Endothelial cell of umbilical vein (primary cell): ENCODE measurements around the gene IRX5. TPM values are rescaled to one million over a fixed set of nuclear protein-coding genes. Genes with fewer than 3 reads are reported as not detected.

ENCODE experiments used
- BruUV-seq: library from RNA; stranded (reverse); fragments of 400-500 nt; replicated peaks from 2 replicates; lab custom pipeline; 2021; lab: Mats Ljungman, UMichigan
- CTCF ChIA-PET: fragments of 300-600, 350-600 bp; sonication (Branson Sonifier 250); formaldehyde crosslinking; loops from one replicate; lab custom pipeline; 2021; ENCODE audit warnings: antibody characterized with exemption, inconsistent platforms; lab: Charles Lee
- POLR2A ChIA-PET: fragments of 300-600, 350-600 bp; sonication (Branson Sonifier 250); formaldehyde crosslinking; loops from one replicate; lab custom pipeline; 2021; ENCODE audit warnings: antibody characterized with exemption, inconsistent platforms; lab: Charles Lee
- DNase-seq: peaks from one replicate; pipeline ENCODE4 v3.0.0-alpha.2; 2011; ENCODE audit warnings: low read depth, low spot score
- FAIRE-seq: peaks from 2 replicates; lab custom pipeline; 2011; peaks lifted over from hg19 to GRCh38; lab: Jason Lieb, UNC
- H2AFZ ChIP-seq: 2 replicates; pipeline ENCODE4 v1.6.0; 2012; ENCODE audit warnings: low read depth, low read length, control low read depth, inconsistent platforms
- H3K27ac ChIP-seq: 2 replicates; pipeline ENCODE4 v1.5.1; 2011; ENCODE audit warnings: low read depth, mild to moderate bottlenecking, control low read depth, low read length, moderate library complexity; ENCODE audit not compliant: insufficient read depth
- H3K27me3 ChIP-seq, 2 experiments: 2 replicates each; pipeline versions ENCODE4 v1.6.0 to v1.6.1; 2011; ENCODE audit warnings: low read length in 2 of 2, mixed read lengths in 1 of 2; ENCODE audit not compliant: control insufficient read depth in 2 of 2, insufficient read depth in 2 of 2
- H3K36me3 ChIP-seq, 2 experiments: 2 replicates in 1 of 2; 3 replicates in 1 of 2; pipeline ENCODE4 v1.5.1; 2011; ENCODE audit warnings: low read length in 2 of 2, mild to moderate bottlenecking in 1 of 2, moderate library complexity in 1 of 2; ENCODE audit not compliant: control insufficient read depth in 2 of 2, insufficient read depth in 2 of 2; ENCODE audit errors: extremely low read depth in 1 of 2
- H3K4me1 ChIP-seq: 3 replicates; pipeline ENCODE4 v1.5.1; 2011; ENCODE audit warnings: mild to moderate bottlenecking, low read length; ENCODE audit not compliant: control insufficient read depth, insufficient read depth; ENCODE audit errors: extremely low read depth
- H3K4me2 ChIP-seq: 2 replicates; pipeline ENCODE4 v1.6.1; 2011; ENCODE audit warnings: low read length, control low read depth, mixed read lengths; ENCODE audit not compliant: insufficient read depth
- H3K4me3 ChIP-seq, 3 experiments: fragments of 200-600 bp in 1 of 3; sonication (generic), shearing (Covaris generic) in 1 of 3; replicated peaks in 1 of 3; 2 replicates each; pipeline ENCODE4 v1.5.1; 2011 to 2016; ENCODE audit warnings: control low read depth in 3 of 3, low read length in 3 of 3, mild to moderate bottlenecking in 2 of 3, inconsistent platforms in 1 of 3, low read depth in 1 of 3, moderate library complexity in 1 of 3; ENCODE audit not compliant: insufficient read depth in 1 of 3
- H3K79me2 ChIP-seq: 2 replicates; pipeline ENCODE4 v1.6.0; 2012; ENCODE audit warnings: low read length, inconsistent platforms; ENCODE audit not compliant: control insufficient read depth, insufficient read depth
- H3K9ac ChIP-seq: replicated peaks from 2 replicates; pipeline ENCODE3; 2011; ENCODE audit warnings: low read length, control low read depth; ENCODE audit not compliant: insufficient read depth; ENCODE audit errors: extremely low read depth
- H3K9me1 ChIP-seq: replicated peaks from 3 replicates; pipeline ENCODE4 v1.6.0; 2011; ENCODE audit warnings: mild to moderate bottlenecking, low read length; ENCODE audit not compliant: control insufficient read depth, insufficient read depth; ENCODE audit errors: extremely low read depth
- H3K9me3 ChIP-seq: replicated peaks from 2 replicates; pipeline ENCODE4 v1.5.1; 2012; ENCODE audit warnings: low read length, inconsistent platforms; ENCODE audit not compliant: control insufficient read depth, insufficient read depth
- H4K20me1 ChIP-seq: replicated peaks from 2 replicates; pipeline ENCODE3; 2011; ENCODE audit warnings: mild to moderate bottlenecking, low read length; ENCODE audit not compliant: control insufficient read depth, insufficient read depth; ENCODE audit errors: extremely low read depth
- EZH2 ChIP-seq: IDR thresholded peaks from 2 replicates; pipeline ENCODE4 v1.6.1; 2012; ENCODE audit warnings: borderline replicate concordance, low read depth, mild to moderate bottlenecking, moderate library complexity, low read length, inconsistent platforms; ENCODE audit not compliant: severe bottlenecking
- FOS ChIP-seq: IDR thresholded peaks from 2 replicates; pipeline ENCODE4 v1.6.1; 2011; ENCODE audit warnings: mild to moderate bottlenecking, low read length, moderate library complexity, borderline replicate concordance; ENCODE audit not compliant: insufficient read depth
- GATA2 ChIP-seq: IDR thresholded peaks from 2 replicates; pipeline ENCODE4 v1.7.0; 2011; ENCODE audit warnings: low read depth, mild to moderate bottlenecking, moderate library complexity, mixed read lengths, low read length; ENCODE audit not compliant: insufficient read length, insufficient read depth
- JUN ChIP-seq: IDR thresholded peaks from 2 replicates; pipeline ENCODE4 v1.6.1; 2011; ENCODE audit warnings: borderline replicate concordance, low read depth; ENCODE audit not compliant: insufficient read length, insufficient read depth
- MAX ChIP-seq: IDR thresholded peaks from 2 replicates; pipeline ENCODE4 v1.6.1; 2011; ENCODE audit not compliant: insufficient read depth, insufficient read length
- MYC ChIP-seq: IDR thresholded peaks from one replicate; pipeline ENCODE4 v1.6.1; 2011; ENCODE audit warnings: mild to moderate bottlenecking, low read depth, low read length
- POLR2A ChIP-seq: IDR thresholded peaks from 2 replicates; pipeline ENCODE4 v1.6.1; 2012; ENCODE audit warnings: low read depth, mild to moderate bottlenecking, control low read depth, low read length
- POLR2AphosphoS5 ChIP-seq: IDR thresholded peaks from 2 replicates; pipeline ENCODE4 v1.6.1; 2012; ENCODE audit warnings: low read depth, mild to moderate bottlenecking, control low read depth, low read length, moderate library complexity; ENCODE audit not compliant: insufficient read depth
- dilution Hi-C: fragments of 300-500 bp; cut with MboI; formaldehyde crosslinking; loops from one replicate; pipeline ENCODE4 v1.15.0; 2019; ENCODE audit warnings: low sequenced_read_pairs; ENCODE audit not compliant: extremely low pct_ligation_motif_present
- intact Hi-C: fragments of 100-400 bp; cut with micrococcal nuclease; formaldehyde crosslinking; loops from one replicate; pipeline ENCODE4 v1.10.0; 2022
- polyA plus RNA-seq, 4 experiments: library from polyadenylated mRNA; depleted of rRNA in 3 of 4; stranded (reverse) in 3 of 4; unstranded in 1 of 4; fragments of >200 nt; gene quantifications; 2 replicates each; pipeline versions ENCODE4 v1.2.1 to v1.2.3, GENCODE V29; 2011 to 2012; ENCODE audit warnings: missing spikeins in 1 of 4
- total RNA-seq: library from RNA; stranded (reverse); gene quantifications from 2 replicates; pipeline ENCODE4 v1.2.3, GENCODE V29; 2021
- TF ChIP-seq, protein P1 (sequence below), 2 donors: IDR thresholded peaks; 1 replicate in 1 of 2; 2 replicates in 1 of 2; pipeline ENCODE4 v1.5.1; 2011; ENCODE audit warnings: low read length in 2 of 2, mild to moderate bottlenecking in 2 of 2, moderate library complexity in 2 of 2, control low read depth in 1 of 2, inconsistent platforms in 1 of 2, low read depth in 1 of 2; ENCODE audit not compliant: insufficient read depth in 1 of 2; ENCODE audit errors: extremely low read depth in 1 of 2

The IRX5 gene
- total and polyA plus RNA-seq, 2 donors (not counting 3 experiments of a cell fraction or from before 2014, with no cell fraction given) = not detected

GRCh38 chr16:54912720-54913119 lies 17.9 kb upstream of the IRX5 start:
- Histone ChIP-seq H3K4me3 (no peak overlapping the region), H3K36me3 (no peaks in the 10 kb centered on the region), H3K9me3 (no peaks in the 10 kb centered on the region), H4K20me1 (no peaks in the 10 kb centered on the region), H3K9me1 (no peaks in the 10 kb centered on the region), H3K79me2 (no peaks in the 10 kb centered on the region), H3K27ac (no peak overlapping the region), H2AFZ (no peak overlapping the region), H3K9ac (no peak overlapping the region), H3K27me3 (no peaks in the 10 kb centered on the region), H3K4me2 (no peak overlapping the region), H3K4me1 (no peaks in the 10 kb centered on the region)
- intact Hi-C loops = no loop called here
- no TSS peak for BruUV-seq
- CTCF ChIA-PET = no interaction called here
- dilution Hi-C loops = no loop called here
- no peak for TF ChIP-seq EZH2
- TF ChIP-seq FOS = no peak
- no peak for TF ChIP-seq JUN
- TF ChIP-seq, protein P1, sequence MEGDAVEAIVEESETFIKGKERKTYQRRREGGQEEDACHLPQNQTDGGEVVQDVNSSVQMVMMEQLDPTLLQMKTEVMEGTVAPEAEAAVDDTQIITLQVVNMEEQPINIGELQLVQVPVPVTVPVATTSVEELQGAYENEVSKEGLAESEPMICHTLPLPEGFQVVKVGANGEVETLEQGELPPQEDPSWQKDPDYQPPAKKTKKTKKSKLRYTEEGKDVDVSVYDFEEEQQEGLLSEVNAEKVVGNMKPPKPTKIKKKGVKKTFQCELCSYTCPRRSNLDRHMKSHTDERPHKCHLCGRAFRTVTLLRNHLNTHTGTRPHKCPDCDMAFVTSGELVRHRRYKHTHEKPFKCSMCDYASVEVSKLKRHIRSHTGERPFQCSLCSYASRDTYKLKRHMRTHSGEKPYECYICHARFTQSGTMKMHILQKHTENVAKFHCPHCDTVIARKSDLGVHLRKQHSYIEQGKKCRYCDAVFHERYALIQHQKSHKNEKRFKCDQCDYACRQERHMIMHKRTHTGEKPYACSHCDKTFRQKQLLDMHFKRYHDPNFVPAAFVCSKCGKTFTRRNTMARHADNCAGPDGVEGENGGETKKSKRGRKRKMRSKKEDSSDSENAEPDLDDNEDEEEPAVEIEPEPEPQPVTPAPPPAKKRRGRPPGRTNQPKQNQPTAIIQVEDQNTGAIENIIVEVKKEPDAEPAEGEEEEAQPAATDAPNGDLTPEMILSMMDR (IDR thresholded peaks at IDR 0.05; ENCODE audit: extremely low read depth in 1 of 2, insufficient read depth in 1 of 2, low read depth in 1 of 2, low read length in 2 of 2) = no peak
- no peak for TF ChIP-seq MYC
- TF ChIP-seq GATA2 = no peak
- no peak for TF ChIP-seq POLR2A
- no peak for TF ChIP-seq MAX
- no peak for TF ChIP-seq POLR2AphosphoS5
- DNase-seq (no peak), FAIRE-seq (no peak)
- POLR2A ChIA-PET = no interaction called here
